Testis (tissue), 3 donors: ENCODE measurements around the gene ARHGAP22. TPM values are rescaled to one million over a fixed set of nuclear protein-coding genes. Genes with fewer than 3 reads are reported as not detected.

Source experiments
- DNase-seq: peaks from one replicate; pipeline ENCODE4 v3.0.0-alpha.2; 2019
- H3K27ac ChIP-seq, 2 donors: fragments of 200-600 bp; sonication (generic); one replicate each; pipeline ENCODE4 v1.5.1; 2019
- H3K27me3 ChIP-seq: fragments of 200-600 bp; sonication (generic); one replicate; pipeline ENCODE4 v1.5.1; 2019
- H3K36me3 ChIP-seq: fragments of 200-600 bp; sonication (generic); one replicate; pipeline ENCODE4 v1.5.1; 2017; ENCODE audit warnings: low read depth; ENCODE audit errors: missing control alignments
- H3K4me1 ChIP-seq: fragments of 200-600 bp; sonication (generic); one replicate; pipeline ENCODE4 v1.5.1; 2019
- H3K4me3 ChIP-seq, 2 donors: fragments of 200-600 bp; sonication (generic); one replicate each; pipeline ENCODE4 v1.5.1; 2017 to 2019
- H3K9me3 ChIP-seq: fragments of 200-600 bp; sonication (generic); one replicate; pipeline ENCODE4 v1.5.1; 2017
- POLR2A ChIP-seq: fragments of 450-650 bp; IDR thresholded peaks from one replicate; pipeline ENCODE4 v1.6.1; 2017; ENCODE audit warnings: antibody characterized with exemption, mild to moderate bottlenecking, moderate library complexity
- WGBS, 2 donors: methylation state at CpG; one replicate each; pipeline ENCODE4 v1.1.5; 2018; 5-methylcytosine and 5-hydroxymethylcytosine counted together
- intact Hi-C: fragments of 100-400 bp; cut with DNase I; formaldehyde crosslinking; loops from one replicate; pipeline ENCODE4 v1.15.1; 2023; ENCODE audit warnings: low total_unique reads
- polyA plus RNA-seq: library from polyadenylated mRNA; stranded (reverse); fragments of 350-450 nt; fragmentation: Illumina TruSeq; extraction: RNeasy Lipid Tissue Mini Kit (QIAGEN cat#74804); gene quantifications from one replicate; pipeline ENCODE4 v1.2.3, GENCODE V29; 2014; ENCODE audit warnings: low read depth, low replicate concordance; ENCODE audit not compliant: insufficient read depth
- total RNA-seq, 2 donors: library from RNA; depleted of rRNA; stranded (reverse); fragments of >200 nt; gene quantifications; one replicate each; pipeline ENCODE4 v1.2.3, GENCODE V29; 2016
- TF ChIP-seq, protein P1 (sequence below), 3 experiments: fragments of 450-650 bp in 2 of 3; fragments of 200-600 bp in 1 of 3; sonication (generic) in 1 of 3; IDR thresholded peaks; one replicate each; pipeline ENCODE4 v1.5.1; 2016 to 2019; ENCODE audit warnings: antibody characterized with exemption in 3 of 3, mild to moderate bottlenecking in 2 of 3, moderate library complexity in 1 of 3

ARHGAP22 gene
- total and polyA plus RNA-seq, 3 donors from 2014 or later, result 6.2 to 11.9 (median 8.8) TPM

DNA sequence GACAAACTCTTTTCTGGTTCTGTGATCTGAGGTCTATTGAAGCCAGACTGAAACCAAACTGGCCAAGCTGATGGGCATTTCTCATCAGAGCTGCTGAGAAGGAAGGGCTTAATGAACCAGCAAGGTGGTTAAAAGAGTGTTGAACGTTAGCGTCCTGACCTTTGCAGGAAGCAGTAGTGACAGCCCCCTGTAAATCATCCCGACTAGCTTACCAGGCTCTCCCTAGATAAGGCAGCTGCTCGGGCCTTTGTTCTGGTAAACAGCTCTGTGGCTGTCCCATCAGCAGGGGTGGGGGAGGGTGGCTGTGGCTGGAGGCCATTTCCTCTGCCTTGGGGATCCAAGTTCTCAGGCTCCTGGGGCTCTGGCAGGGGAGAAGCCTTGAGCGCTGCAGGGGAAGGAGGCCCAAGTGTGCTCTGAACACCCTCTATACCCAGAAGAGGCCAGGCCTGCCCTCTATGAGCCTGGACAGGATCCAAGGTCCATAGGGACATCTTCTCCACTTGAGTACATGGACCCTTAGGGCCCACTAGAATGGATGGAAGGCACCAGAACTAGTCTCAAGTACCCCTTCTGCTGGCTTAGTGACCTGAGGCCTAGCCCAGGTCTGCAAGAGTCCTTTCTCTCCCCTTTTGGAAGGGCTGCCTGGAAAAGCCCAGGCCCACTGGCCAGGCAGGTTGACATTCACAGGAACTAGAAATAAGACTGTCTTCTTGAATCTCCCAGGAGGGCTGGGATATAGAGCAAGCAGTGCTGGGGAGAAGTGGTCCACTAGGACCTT, 134.6 kb downstream of the ARHGAP22 start:
- TF ChIP-seq POLR2A, result no peak
- TF ChIP-seq, protein P1, sequence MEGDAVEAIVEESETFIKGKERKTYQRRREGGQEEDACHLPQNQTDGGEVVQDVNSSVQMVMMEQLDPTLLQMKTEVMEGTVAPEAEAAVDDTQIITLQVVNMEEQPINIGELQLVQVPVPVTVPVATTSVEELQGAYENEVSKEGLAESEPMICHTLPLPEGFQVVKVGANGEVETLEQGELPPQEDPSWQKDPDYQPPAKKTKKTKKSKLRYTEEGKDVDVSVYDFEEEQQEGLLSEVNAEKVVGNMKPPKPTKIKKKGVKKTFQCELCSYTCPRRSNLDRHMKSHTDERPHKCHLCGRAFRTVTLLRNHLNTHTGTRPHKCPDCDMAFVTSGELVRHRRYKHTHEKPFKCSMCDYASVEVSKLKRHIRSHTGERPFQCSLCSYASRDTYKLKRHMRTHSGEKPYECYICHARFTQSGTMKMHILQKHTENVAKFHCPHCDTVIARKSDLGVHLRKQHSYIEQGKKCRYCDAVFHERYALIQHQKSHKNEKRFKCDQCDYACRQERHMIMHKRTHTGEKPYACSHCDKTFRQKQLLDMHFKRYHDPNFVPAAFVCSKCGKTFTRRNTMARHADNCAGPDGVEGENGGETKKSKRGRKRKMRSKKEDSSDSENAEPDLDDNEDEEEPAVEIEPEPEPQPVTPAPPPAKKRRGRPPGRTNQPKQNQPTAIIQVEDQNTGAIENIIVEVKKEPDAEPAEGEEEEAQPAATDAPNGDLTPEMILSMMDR (IDR thresholded peaks at IDR 0.05), result no peak
- 35 to 43% methylated on average over 4 to 5 of the region's 5 CpGs for WGBS, 2 donors
- no peaks in the 10 kb centered on the region for H3K36me3 ChIP-seq
- no peaks in the 10 kb centered on the region for H3K9me3 ChIP-seq
- peaks cover 20% of the 10 kb centered on the region for H3K4me1 ChIP-seq
- no peak overlapping the region for H3K27ac ChIP-seq
- DNase-seq, result no peak
- intact Hi-C loops, result no loop called here
- H3K27me3 ChIP-seq, result no peaks in the 10 kb centered on the region
- H3K4me3 ChIP-seq, result no peak overlapping the region

DNA sequence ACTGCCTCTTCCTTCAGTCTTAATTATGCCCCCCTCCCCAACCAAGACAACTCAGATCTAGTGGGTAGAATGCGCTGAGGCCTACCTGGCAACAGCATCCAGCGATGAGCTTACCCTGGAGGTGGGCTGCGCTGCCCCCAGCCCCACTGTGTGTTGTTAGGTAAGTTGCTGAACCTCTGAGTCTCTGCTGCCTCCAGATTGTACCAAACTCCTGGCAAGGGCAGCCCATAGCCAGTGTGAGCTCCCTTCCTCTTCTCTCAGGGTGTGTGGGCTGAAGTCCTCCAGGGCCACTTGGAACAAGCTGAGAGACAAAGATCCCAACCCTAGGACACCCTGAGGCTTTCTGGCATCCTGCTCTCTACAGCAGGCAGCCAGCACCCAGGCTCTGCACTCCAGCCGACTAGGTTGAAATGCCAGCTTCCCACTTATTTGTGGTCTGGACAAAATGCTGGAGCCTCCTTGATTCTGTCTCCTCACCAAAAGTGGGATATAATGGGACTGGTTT, 135.3 kb downstream of the ARHGAP22 start:
- peak; percentile 11 for DNase-seq
- no peaks in the 10 kb centered on the region for H3K9me3 ChIP-seq
- intact Hi-C loops, result no loop called here
- no peaks in the 10 kb centered on the region for H3K36me3 ChIP-seq
- H3K27ac ChIP-seq, result no peak overlapping the region
- 71 to 100% methylated on average over 3 to 4 of the region's 4 CpGs for WGBS, 2 donors
- peaks cover 27% of the 10 kb centered on the region for H3K4me1 ChIP-seq
- no peak for TF ChIP-seq POLR2A
- TF ChIP-seq, protein P1 (IDR thresholded peaks at IDR 0.05), result no peak
- no peaks in the 10 kb centered on the region for H3K27me3 ChIP-seq
- H3K4me3 ChIP-seq, result no peak overlapping the region

DNA sequence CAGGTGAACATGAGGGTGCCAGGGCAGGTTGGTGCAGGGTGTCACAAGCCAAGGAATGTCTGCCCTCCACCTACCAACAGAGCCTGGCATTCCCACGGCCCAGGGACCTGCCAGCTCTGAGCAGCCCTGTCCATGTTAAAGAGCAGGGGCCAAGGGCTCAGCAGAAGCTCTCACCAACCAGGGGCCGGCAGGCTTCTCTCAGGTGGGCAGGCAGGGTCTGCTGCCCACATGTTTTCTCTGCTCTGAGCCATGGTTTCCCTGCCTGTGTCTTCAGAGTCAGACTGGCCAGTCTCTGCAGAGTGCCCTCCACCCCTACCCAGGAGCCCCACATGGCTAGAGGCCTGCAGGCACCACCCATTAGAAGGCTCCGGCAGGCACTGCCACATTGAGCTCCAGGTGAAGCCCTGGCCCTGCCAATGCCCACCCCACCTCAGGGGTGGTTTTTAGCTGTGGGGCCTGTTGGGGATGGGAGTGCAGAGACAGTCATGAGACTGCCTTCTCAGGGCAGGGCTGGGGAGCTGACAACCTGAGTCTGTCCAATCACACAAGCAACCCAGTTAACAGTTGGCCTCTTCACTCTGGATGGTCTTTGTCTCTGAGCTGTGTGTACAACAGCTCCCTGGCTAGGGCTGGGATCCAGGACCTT, 135.9 kb downstream of the ARHGAP22 start:
- DNase-seq, result no peak
- Histone ChIP-seq H3K4me1 (peaks cover 31% of the 10 kb centered on the region), H3K36me3 (no peaks in the 10 kb centered on the region), H3K9me3 (no peaks in the 10 kb centered on the region), H3K27me3 (no peaks in the 10 kb centered on the region), H3K27ac (no peak overlapping the region), H3K4me3 (no peak overlapping the region)
- 86% methylated on average over 3 of the region's 3 CpGs; no CpG with 5 or more reads in 1 of the 2 donors for WGBS, 2 donors
- intact Hi-C loops, result no loop called here
- no peak for TF ChIP-seq POLR2A
- TF ChIP-seq, protein P1 (IDR thresholded peaks at IDR 0.05), result no peak

DNA sequence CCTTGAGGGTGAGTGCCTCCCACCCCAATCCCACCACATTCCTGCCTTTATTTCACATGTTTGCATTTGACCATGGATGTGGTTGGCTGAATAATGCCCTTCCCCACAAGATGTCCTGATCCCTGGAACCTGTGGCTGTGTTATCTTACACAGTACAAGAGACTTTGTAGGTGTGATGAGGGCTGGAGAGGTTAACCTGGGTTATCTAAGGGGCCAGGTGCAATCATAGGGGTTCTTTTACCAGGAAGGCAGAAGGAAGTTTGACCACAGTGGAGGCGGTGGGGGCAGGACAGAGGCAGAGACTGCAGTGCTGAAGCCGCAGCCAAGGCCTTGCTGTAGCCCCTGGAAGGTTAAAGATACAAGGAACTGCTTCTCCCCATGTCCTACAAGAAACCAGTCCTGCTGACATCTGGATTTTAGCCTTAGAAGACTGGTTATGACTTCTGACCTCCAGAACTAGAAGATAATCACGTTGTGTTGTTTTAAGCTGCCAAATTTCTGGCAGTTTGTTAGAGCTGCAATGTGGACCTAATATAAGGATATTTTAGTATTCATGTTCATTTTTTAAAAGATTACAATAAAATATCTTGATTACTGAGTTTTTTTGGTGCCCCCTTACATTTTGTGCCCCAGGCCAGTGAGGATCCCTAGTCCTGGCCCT, 136.6 kb downstream of the ARHGAP22 start:
- DNase-seq, result no peak
- no peaks in the 10 kb centered on the region for H3K9me3 ChIP-seq
- TF ChIP-seq, protein P1 (IDR thresholded peaks at IDR 0.05), result no peak
- TF ChIP-seq POLR2A, result no peak
- no peak overlapping the region for H3K27ac ChIP-seq
- intact Hi-C loops, result no loop called here
- H3K27me3 ChIP-seq, result no peaks in the 10 kb centered on the region
- no peak overlapping the region for H3K4me3 ChIP-seq
- peaks cover 37% of the 10 kb centered on the region for H3K4me1 ChIP-seq
- 48 to 62% methylated on average over 3 of the region's 3 CpGs for WGBS, 2 donors
- no peaks in the 10 kb centered on the region for H3K36me3 ChIP-seq
